ENCODE results near the gene ARID4B.

ARID4B gene

DNA sequence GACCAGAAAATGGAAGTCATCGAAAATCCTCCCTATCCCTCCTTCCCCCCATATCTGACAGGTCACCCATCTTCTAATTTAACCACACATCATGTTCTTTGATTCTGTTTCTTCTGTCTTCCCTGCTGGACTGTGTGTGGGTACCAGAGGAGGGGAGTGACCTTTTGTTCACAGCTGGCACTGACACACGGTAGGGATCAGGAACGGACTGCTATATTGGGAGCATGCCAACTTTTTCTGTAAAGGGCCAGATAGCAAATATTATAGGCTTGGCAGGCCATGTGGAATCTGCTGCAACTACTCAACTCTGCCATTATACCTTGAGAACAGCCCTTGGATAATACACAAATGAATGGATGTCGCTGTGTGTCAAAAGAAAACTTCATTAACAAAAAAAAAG lies 191.9 kb downstream of the ARID4B start:
- no peaks in the 10 kb centered on the region for H4K20me1 ChIP-seq (ENCODE audit: insufficient read depth, low read length)
- H3K4me3 ChIP-seq (ENCODE audit: low read depth, low read length, poor library complexity, severe bottlenecking) = no peak overlapping the region
- no peaks in the 10 kb centered on the region for H3F3A ChIP-seq (ENCODE audit: insufficient read depth, low read length)
- no peak overlapping the region for H2AFZ ChIP-seq (ENCODE audit: low read length)
- no peak overlapping the region for H3K4me2 ChIP-seq (ENCODE audit: low read length)
- H3K36me3 ChIP-seq (ENCODE audit: insufficient read depth, low read length) = peaks cover 85% of the 10 kb centered on the region
- no peak overlapping the region for H3K9ac ChIP-seq (ENCODE audit: low read length)
- no peak overlapping the region for H3K27ac ChIP-seq (ENCODE audit: low read depth, low read length, poor library complexity, severe bottlenecking)
- H3K27me3 ChIP-seq (ENCODE audit: insufficient read depth, low read length) = no peaks in the 10 kb centered on the region
- no peaks in the 10 kb centered on the region for H3K9me2 ChIP-seq (ENCODE audit: low read depth, low read length)
- TF ChIP-seq, protein P1, sequence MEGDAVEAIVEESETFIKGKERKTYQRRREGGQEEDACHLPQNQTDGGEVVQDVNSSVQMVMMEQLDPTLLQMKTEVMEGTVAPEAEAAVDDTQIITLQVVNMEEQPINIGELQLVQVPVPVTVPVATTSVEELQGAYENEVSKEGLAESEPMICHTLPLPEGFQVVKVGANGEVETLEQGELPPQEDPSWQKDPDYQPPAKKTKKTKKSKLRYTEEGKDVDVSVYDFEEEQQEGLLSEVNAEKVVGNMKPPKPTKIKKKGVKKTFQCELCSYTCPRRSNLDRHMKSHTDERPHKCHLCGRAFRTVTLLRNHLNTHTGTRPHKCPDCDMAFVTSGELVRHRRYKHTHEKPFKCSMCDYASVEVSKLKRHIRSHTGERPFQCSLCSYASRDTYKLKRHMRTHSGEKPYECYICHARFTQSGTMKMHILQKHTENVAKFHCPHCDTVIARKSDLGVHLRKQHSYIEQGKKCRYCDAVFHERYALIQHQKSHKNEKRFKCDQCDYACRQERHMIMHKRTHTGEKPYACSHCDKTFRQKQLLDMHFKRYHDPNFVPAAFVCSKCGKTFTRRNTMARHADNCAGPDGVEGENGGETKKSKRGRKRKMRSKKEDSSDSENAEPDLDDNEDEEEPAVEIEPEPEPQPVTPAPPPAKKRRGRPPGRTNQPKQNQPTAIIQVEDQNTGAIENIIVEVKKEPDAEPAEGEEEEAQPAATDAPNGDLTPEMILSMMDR (IDR thresholded peaks at IDR 0.05; ENCODE audit: low read length) = no peak
- no peak for TF ChIP-seq EZH2 (IDR thresholded peaks at IDR 0.05; ENCODE audit: borderline replicate concordance, low read length)
- H3K9me3 ChIP-seq (ENCODE audit: low read length) = no peaks in the 10 kb centered on the region
- H3K79me2 ChIP-seq (ENCODE audit: insufficient read depth, low read length) = no peaks in the 10 kb centered on the region
- H3K4me1 ChIP-seq (ENCODE audit: insufficient read depth, low read length, severe bottlenecking) = no peaks in the 10 kb centered on the region

DNA sequence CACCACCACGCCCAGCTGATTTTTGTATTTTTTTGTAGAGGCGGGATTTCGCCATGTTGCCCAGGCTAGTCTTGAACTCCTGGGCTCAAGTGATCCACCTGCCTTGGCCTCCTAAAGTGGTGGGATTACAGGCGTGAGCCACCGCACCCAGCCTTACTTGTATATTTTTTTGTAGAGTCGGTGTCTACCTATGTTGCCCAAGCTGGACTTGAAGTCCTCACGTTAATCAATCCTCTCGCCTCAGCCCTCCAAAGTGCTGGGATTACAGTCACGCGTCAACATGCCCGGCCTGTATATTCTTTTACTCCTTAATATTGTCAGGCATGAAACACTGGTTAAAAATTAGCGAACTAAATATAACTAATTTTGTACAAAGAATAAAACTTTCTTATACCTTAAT lies 193.8 kb downstream of the ARID4B start:
- Histone ChIP-seq H3K79me2 (ENCODE audit: insufficient read depth, low read length) (no peaks in the 10 kb centered on the region), H3K36me3 (ENCODE audit: insufficient read depth, low read length) (peaks cover 81% of the 10 kb centered on the region)

DNA sequence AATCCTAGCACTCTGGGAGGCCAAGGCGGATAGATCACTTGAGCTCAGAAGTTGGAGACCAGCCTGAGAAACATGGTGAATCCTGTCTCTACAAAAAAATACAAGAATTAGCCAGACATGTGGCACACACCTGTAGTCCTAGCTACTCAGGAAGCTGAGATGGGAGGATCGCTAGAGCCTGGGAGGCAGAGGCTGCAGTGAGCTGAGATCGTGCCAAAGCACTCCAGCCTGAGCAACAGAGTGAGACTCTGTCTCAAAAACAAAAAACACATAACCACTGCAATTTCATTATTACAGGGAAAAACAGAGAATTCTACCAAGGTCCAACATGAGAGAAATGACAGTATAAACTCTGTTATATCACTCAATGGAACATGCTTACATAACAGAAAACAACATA lies 194.9 kb downstream of the ARID4B start:
- no peaks in the 10 kb centered on the region for H3K27me3 ChIP-seq (ENCODE audit: insufficient read depth, low read length)
- no peak overlapping the region for H3K9ac ChIP-seq (ENCODE audit: low read length)
- H3K4me2 ChIP-seq (ENCODE audit: low read length) = no peak overlapping the region
- TF ChIP-seq, protein P1 (IDR thresholded peaks at IDR 0.05; ENCODE audit: low read length) = no peak
- TF ChIP-seq EZH2 (IDR thresholded peaks at IDR 0.05; ENCODE audit: borderline replicate concordance, low read length) = no peak
- H3K9me3 ChIP-seq (ENCODE audit: low read length) = no peaks in the 10 kb centered on the region
- H4K20me1 ChIP-seq (ENCODE audit: insufficient read depth, low read length) = no peaks in the 10 kb centered on the region
- peaks cover 6% of the 10 kb centered on the region for H3K4me1 ChIP-seq (ENCODE audit: insufficient read depth, low read length, severe bottlenecking)
- H3F3A ChIP-seq (ENCODE audit: insufficient read depth, low read length) = no peaks in the 10 kb centered on the region
- H3K9me2 ChIP-seq (ENCODE audit: low read depth, low read length) = no peaks in the 10 kb centered on the region
- H3K36me3 ChIP-seq (ENCODE audit: insufficient read depth, low read length) = peaks cover 75% of the 10 kb centered on the region
- no peak overlapping the region for H3K4me3 ChIP-seq (ENCODE audit: low read depth, low read length, poor library complexity, severe bottlenecking)
- no peak overlapping the region for H3K27ac ChIP-seq (ENCODE audit: low read depth, low read length, poor library complexity, severe bottlenecking)
- H3K79me2 ChIP-seq (ENCODE audit: insufficient read depth, low read length) = peaks cover 5% of the 10 kb centered on the region
- H2AFZ ChIP-seq (ENCODE audit: low read length) = no peak overlapping the region

More for the DNA sequence above, 193.8 kb downstream of the ARID4B start:
- Histone ChIP-seq H3K4me2 (ENCODE audit: low read length) (no peak overlapping the region), H3K9me3 (ENCODE audit: low read length) (no peaks in the 10 kb centered on the region), H3K9ac (ENCODE audit: low read length) (no peak overlapping the region), H3K27me3 (ENCODE audit: insufficient read depth, low read length) (no peaks in the 10 kb centered on the region), H4K20me1 (ENCODE audit: insufficient read depth, low read length) (no peaks in the 10 kb centered on the region), H3F3A (ENCODE audit: insufficient read depth, low read length) (no peaks in the 10 kb centered on the region), H3K4me3 (ENCODE audit: low read depth, low read length, poor library complexity, severe bottlenecking) (no peak overlapping the region), H3K9me2 (ENCODE audit: low read depth, low read length) (no peaks in the 10 kb centered on the region), H3K4me1 (ENCODE audit: insufficient read depth, low read length, severe bottlenecking) (peaks cover 2% of the 10 kb centered on the region), H3K27ac (ENCODE audit: low read depth, low read length, poor library complexity, severe bottlenecking) (no peak overlapping the region), H2AFZ (ENCODE audit: low read length) (no peak overlapping the region)
- no peak for TF ChIP-seq EZH2 (IDR thresholded peaks at IDR 0.05; ENCODE audit: borderline replicate concordance, low read length)
- TF ChIP-seq, protein P1 (IDR thresholded peaks at IDR 0.05; ENCODE audit: low read length) = no peak
